GM19351 (cell line): Measurements from ENCODE around the gene DGCR6L.
"Not testable (repeated sequence)": the region's sequence is repeated elsewhere in the genome, so short reads cannot be mapped to it uniquely, and the experiment has no call there.

Source experiments
- ATAC-seq: cut with Tn5 transposase; IDR thresholded peaks from one replicate; pipeline ENCODE4 v1.9.1; 2021; ENCODE audit warnings: mild to moderate bottlenecking, moderate library complexity; ENCODE audit not compliant: unreplicated experiment

Gene DGCR6L

DNA sequence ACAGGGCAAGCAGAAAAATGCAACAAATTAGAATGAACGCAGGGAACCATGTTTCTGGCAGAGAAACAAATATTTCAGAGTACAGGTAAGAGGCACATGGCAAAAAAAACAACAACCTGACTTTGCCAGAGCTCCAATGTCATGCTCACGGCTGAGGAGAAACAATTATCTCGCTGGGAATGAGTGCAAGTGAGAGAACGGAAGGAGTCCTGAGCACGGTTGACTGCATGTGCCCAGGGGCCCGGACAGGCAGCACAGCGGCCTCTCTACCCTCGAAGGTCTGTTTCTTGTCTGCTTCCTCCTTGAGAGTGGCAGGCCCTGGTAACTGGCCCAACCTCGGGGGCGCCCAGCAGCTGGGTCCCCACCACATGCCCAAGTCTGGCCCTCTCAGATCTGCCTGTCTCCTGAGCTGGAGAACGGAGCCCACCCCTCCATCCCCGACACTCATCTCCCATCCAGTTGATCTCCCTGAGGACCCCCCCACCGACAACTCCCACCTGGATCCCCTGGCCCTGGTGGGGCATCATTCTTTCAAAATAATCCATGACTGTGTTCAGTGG lies 27.1 kb downstream of the DGCR6L start:
- no peak for ATAC-seq

DNA sequence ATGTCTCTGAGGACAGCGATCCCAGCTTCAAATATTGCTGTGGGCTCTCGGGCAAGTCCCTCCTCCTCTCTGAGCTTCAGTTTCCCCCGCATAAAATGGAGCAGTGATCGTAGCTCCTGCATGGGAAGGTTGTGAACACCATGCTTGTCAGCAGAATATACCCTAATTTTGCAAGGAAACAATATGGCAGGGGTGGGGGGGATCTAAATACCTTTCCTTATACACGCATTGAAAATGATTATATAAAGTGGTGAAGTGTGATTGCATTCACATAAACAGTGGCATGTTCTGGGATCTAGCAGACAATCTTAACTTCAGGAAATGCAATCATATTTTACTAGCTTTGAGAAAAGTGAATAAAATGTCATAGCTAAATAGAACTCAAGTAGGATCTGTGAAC lies 27.8 kb downstream of the DGCR6L start:
- ATAC-seq: no peak

DNA sequence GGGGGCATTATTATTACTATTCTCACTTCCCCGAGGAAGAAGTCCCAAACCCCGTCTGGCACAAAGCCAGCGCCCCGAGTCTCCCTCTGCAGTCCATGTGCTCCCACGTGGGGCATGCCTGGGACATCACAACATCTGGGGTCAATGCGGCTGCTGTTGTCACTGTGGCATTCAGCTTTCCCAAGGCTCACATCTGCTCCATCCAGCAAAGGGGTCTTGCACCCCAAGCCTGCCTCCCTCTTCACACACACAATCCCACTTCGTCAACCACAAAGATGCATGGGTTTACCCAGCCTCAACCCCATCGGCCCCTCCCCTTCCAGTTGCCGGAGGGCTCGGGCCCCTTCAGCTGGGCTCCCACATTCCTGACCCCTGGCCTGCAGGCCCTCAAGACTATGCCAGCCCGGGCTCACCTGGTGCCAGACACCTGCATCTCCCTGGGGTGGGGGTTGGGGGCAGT lies 28.2 kb downstream of the DGCR6L start:
- ATAC-seq: no peak

DNA sequence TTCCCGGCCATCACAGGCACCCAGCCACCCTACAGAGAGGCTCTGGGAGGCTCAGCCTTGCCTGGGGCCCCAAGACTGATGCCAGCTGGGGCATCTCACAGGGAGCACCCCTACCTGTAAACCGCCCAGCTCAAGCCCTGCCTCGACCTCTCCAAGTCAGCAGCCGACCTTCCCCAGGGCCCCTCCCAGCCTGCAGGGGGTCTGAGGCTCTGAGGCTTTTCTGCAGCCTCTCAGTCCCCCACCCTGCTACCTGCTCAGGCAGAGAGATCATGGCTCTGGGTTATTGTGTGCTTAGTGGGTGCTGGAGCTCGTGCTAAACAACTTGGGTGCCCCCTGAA lies 28.6 kb downstream of the DGCR6L start:
- no peak for ATAC-seq

DNA sequence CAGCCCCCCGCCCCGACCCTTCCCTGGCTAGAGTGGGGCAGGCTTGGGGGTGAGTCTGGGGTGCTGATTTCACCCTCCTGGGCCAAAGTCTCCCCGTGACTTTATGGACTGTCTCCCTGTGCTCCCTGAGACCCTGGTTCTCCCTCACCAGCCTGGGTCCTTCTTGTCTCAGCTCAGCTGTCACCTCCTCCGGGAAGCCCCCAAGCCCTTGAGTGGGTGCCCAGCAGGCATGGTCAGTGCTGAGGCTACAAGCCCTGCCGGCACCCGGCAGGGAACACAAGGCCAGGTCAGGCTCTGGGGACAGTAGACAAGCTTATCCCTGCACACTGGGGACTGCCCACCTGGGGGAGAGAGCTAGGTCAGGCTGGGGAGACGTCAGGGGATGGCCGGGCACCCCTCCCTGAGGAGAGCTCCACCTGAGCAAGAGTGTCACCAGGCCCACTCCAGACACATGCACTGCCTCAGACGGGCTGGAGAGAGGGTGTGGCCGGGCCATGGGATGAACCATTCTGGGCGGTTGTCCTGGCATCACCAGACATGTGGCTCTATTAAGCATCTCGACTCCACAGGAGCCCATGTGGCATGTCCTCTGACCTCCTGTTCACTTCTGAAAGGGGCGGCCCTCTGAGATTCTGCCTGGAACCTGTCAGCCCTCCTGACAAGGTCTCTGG lies 29.1 kb downstream of the DGCR6L start:
- ATAC-seq: no peak

DNA sequence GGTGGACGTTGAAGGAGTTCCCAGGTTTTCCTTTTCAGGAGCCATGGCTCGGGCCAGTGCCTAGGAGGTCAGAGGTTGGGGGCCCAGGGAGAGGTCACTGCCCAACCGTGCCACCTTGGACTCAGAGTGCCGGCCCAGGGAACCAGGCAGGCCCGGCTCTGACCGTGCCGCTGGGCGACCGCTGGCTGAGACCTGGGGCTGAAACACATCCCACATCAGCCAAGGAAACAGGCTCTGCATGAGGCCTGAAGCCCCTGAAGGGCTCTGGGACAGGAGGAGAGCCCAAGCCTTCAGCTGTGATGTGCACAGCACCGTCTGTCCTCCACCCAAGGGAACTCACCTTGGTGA lies 29.8 kb downstream of the DGCR6L start:
- ATAC-seq: no peak

DNA sequence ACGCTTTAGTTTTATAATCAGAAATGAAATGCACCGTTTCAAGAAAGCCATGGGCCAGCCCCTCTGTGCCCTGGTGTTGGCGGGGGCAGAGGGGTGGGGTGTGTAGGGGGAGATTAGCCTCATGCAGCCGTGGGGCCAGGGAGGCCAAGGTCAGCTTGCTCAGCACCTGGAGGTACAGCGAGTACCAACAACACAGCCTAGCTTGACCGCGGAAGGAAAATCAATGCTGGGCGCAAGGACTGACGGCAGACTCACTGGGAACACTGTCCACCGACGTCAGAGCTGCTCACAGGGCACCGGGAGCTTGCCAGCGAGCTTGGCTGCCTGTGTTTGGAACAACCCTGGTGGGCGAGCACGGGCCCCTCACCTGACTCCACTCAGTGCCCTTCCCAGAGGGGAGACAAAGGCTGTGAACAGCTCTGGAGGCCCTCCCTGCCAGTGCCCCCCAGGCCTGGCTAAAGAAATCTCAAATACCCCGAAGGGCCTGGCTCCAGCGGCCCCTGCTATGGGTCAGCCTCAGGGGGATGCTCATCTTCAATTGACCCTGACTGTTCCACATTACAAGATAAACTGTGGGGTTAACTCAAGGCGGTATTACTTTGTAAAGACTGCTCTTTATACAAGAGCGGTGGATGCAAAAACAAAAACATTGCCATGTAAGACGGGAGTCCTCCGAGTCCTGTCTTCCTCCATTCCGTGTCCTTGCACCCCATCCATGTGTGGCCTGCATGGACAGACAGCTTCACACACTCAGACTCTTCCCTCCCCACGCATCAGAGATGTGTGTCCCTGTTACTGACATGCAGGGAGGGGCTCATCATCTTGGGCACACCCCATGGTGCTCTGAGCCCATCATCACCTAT lies 30.4 kb downstream of the DGCR6L start:
- not testable (repeated sequence) for ATAC-seq

DNA sequence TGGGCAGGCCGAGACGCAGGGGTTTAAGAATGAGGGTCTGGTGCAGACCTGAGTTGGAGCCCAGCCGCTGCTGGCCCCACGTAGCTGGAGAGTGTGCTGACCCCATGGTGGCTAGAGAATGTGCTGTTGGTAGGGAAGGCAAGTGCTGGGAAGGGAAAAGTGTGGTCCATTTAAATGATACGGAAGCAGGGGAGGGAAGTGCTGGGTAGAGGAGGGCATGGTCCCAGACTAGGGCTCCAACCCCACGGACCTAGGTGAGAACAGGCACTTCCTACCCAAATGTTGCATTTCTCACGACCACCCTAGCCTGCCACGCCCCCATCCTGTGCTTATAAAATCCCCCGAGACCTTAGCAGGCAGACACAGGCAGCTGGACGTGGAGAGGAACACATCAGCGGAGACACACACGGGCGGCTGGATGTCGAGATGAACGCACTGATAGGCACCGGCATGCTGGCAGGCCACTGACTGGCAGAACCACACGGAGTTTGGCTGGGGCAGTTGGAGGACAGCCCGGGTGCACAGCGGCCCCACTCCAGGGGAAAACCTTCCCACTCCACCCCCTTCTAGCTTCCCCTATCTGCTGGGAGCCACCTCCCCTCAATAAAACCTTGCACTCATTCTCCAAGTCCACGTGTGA lies 33.0 kb downstream of the DGCR6L start:
- not testable (repeated sequence) for ATAC-seq

DNA sequence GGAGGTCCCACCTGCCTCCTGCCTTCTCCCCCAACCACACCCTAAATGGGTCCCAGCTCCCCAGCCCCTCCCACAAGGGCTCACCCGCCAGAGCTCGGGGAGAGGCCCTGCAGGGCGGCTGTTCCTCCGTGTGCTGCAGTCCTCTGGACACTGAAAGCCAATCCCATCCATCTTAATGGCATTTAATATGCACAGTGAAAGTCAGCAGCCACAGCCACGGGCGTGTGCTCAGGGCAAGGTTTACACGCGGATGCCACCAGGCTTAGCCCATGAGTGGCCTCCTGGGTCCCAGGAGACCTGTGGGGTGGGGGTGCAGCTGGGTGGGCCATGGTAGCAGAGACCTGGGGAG lies 33.6 kb downstream of the DGCR6L start:
- ATAC-seq: not testable (repeated sequence)

DNA sequence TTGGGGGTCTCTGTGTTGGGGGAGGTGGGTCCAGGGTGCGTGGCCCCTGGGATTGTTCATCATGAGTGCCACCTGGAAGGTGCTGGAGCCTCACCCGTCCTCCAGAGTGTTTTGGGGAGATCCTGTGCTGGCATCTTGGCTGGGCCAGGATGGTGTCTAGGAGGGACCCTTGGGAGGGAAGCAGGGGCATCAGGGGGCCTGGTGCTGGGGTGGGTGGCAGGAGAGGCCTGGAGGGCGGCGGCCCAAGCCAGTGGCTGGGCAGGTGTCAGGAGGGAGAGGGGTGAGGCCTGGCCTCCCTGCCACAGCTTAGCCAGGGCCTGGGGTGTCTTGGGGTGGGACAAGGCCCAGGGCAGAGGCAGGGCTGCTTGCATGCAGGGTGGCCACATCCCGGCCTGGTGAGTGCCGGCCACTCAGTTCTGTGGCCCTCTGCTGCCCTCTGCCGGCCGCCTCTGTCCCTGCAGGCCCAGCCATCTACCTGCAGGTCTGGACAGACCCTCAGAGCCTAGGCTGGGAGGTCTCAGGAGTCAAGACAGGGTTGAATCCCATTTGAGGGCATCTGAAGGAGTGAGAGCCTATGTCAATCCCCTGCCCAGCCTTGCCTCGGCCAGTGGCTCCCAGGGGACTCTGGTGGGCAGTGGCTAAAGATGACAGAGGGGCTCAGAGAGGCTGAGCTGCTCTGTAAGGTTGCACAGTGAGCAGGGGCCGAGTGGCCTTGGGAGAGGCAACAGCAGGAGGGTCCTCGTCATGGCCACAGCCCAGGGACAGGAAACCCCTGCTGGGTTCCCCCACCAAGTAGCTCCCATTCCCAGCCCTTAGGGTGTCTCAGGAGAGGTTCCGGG lies 34.2 kb downstream of the DGCR6L start:
- not testable (repeated sequence) for ATAC-seq

DNA sequence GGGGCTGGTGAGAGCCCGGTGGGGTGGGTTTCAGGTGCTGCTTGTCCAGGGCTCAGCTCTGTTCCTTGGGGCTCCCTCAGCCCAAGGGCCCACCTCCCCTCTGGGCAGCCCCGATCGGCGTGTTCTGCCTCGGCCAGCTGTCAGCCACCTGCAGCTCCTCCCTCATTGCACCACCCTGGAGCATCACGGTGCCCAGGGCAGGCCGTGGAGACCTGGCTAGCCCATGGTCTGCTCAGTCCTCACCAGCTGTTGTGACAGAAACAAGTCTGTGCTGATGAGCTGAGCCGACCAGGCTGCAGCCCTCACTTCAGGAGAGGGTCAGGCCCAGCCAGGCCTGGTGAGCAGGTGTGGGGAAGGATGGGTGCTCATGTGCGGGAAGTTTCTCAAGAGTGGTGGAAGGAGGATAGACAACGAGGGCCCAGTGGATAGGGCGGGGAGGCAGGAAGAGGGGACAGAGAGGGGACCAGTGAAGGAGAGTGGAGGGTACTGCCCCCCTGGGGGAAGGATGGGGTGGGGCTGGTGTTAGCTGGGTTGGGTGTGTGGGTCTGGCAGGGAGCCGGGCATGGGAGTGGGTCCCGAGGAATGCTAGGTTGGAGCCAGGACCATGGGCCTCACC lies 35.3 kb downstream of the DGCR6L start:
- ATAC-seq: no peak

DNA sequence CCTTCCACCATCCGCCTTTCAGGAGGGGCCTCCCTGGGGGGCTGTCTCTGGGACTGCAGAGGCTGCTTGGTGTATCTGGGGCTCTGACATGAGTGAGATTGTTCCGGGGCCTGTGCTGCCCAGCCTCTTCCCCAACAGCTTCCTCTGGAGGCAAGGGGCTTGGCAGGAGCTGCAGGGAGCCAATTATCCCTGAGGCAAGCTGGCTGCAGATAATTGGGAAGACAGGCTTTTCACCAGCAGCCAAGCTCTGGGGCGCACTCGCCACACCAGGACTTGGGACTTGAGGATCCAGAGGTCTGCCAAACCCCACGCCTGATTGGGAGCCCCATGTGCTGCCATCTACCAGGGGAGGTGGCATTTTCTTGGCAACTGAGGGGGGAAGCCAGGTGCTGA lies 36.2 kb downstream of the DGCR6L start:
- ATAC-seq: no peak

DNA sequence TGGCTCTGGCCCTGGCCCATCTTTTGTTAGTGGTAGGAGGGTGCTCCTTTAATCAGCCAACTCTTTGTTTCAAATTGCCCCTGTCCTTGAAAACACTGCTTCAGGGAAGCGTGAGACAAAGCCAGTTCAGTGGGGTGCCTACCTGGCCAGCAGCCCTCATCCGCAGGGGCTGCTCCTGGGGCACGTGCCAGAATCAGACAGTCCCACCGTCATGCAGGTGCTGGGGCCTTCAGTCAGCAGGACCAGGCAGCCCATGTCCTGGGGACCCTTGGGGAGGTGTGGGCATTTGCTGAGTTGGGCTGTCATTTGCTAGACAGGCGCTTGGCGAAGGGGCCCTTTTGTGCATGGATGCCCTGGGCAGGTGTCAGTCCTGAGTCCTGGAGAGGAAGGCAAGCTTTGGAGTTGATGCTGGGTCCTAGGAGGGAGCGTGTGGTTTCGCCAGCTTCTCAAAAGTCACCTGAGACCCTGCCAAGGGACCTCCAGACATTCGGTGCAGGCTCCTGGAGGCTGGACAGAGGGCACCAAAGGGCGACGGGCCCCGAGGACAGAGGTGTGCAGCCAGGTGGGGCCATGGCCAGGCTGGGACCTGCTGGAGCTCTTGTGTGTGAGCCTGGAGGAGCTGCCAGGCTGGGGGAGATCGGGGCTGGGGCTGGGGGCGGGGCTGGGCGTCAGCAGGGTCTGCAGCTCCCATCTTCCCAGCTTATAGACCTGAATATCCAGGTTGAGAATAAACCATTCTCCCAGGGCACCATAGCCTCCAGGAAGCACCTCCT lies 36.8 kb downstream of the DGCR6L start:
- no peak for ATAC-seq

DNA sequence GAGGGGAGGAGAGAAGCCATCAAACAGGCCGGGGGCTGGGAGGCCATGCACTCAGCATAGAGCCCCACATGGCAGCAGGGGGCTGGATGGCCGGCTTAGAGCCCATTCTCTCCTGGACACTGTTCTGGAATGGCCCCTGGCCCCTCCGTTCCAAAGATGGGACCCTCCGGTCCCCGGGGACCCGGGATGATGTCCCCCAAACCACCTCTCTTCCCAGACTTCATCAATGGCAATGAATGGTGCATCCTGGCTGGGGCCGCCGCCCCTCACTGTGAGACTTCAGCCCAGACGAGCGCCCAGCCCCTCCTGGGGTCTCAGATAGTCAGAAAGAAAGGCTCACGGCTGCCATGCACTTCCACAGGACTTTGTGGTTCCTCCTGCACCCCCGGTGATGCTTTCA lies 38.0 kb downstream of the DGCR6L start:
- ATAC-seq: no peak

DNA sequence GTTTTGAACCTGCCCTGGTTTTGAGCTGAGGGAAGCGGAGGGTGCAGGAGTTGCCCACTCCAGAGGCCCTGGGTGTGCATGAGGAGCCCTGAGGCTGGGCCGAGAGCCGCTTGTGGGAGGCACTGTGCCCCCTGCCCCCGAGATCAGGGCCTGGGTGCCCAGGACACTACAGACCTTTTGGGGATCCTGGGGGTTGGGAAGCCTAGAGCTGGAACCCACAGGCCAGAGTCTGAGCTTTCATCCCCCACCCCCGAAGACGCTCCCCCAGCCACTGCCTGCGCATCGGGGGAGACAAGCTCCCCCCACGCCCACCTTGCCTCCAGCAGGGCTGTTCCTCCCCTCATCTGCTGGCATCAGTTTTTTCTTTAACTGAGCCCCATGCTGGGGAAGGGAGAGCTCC lies 38.4 kb downstream of the DGCR6L start:
- ATAC-seq: not testable (repeated sequence)

DNA sequence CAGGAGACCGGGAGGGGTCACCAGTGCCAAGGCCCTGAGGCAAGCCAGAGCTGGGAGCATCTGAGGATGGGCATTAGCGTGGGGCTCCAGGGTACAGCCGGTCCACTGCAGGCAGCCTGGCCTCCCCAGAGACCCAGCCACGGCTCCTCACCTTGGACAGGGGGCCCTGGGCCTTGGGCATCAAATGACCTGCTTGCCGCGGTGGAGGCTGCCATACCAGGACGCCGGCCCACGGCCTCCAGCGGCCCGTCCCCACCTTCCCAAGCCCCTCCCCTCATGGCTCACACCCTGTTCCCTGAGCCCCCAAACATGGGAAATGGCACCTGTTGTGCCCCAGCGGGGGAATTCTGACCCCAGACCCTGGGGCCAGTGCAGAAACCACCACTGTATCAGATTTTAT lies 39.0 kb downstream of the DGCR6L start:
- no peak for ATAC-seq

DNA sequence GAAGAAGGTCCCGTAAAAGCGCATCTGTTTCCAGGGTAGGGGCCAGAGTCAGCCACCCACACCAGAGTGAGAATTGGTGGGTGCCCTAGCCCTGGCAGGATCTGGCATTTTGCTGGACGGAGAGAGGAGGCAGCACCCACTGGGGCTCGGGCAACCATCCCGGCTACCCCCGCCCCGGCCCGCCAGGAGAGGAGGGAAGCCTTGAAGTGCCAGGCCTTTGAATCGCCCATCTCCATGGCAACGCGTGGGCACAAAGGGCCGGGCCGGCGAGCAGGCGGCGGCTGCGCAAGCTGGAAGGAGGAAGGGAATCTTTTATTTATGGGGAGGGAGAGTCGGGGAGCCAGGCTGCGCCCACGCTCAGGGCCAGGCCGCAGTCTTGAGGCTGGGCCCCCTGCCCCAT lies 39.7 kb downstream of the DGCR6L start:
- ATAC-seq: not testable (repeated sequence)

DNA sequence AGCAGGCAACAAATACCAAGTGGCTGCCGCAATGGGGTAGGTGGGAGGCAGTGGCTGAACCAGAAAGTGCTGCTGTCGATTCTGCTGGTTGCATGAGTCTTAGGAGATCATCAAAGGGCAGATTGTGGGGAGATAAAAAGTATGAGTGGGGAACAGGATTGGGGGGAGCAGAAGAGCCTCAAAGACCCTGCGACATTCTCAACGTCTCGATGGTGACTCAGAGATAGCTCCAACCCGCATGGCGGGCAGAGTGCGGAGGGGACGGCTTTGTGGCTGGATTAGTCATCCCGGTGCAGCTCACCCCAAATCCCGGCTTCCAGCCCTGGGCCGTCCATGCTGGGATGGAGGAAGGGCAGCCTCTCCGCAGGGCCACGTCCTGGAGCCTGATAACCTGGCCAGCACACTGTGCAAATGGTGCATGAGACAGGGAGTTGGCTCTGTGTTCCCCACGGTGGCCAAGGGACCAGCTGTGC lies 40.2 kb downstream of the DGCR6L start:
- ATAC-seq: no peak

DNA sequence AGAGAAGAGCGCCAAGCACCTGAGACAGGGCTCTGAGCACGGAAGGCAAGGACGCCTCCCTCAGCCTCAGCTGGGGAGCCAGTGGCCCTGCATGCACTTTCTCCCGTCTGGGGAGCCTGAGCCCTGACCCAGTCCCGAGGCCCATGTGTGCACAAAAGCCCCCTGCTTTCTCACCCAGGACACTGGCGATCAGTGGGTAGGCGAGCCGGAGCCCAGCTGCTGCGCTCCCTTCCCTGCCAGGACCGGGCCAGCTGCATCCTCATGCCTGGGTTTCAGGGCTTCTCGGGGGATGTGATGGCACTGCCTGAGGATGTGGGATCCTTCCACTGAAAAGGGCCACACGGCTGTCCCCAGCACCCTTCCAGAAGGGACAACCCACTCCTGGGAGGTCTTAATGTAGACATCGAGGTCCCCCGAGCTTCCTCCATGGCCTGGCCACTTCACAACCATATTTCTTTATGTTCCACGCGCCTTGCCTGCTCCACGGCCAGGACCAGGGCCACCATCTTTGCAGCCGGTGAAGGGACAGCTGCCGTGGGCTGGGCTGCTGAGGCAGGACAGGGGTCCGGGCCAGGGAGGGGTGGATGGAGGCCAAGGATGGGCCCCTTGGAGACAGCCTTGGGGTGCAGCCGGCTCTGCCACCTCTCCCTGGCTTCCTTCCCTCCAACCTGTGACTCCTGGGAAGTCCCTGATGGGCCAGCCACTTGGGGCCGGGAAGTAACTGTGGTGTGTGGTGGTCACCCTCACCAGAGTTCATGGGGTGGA lies 41.0 kb downstream of the DGCR6L start:
- ATAC-seq: not testable (repeated sequence)
